HG02885 (cell line): ENCODE results near the gene DSCAML1.

Source experiments
- ATAC-seq: cut with Tn5 transposase; IDR thresholded peaks from one replicate; pipeline ENCODE4 v1.9.1; 2021; ENCODE audit warnings: mild to moderate bottlenecking; ENCODE audit not compliant: unreplicated experiment, poor library complexity

DSCAML1 gene

GRCh38 chr11:117378976-117379865 lies 417.8 kb downstream of the DSCAML1 start:
- ATAC-seq, result no peak
